HG02870 (cell line): ENCODE results near the gene MICAL1.

Experiments
- ATAC-seq: cut with Tn5 transposase; IDR thresholded peaks from one replicate; pipeline ENCODE4 v1.9.1; 2021; ENCODE audit warnings: mild to moderate bottlenecking, moderate library complexity; ENCODE audit not compliant: unreplicated experiment

The MICAL1 gene

GRCh38 chr6:109440331-109441068 lies 15.1 kb downstream of the MICAL1 start, which contains the start of the genes PPIL6 and SMPD2:
PPIL6 (minus strand) TSS chr6:109440628; CDS start chr6:109440590, 38 bp downstream.
SMPD2 (plus strand) TSS chr6:109440724; CDS start chr6:109441122, 398 bp downstream.
- peak; percentile 85 for ATAC-seq

- ATAC-seq, result no peak
These were observed 19.5 kb downstream of the MICAL1 start for GRCh38 chr6:109436041-109436440.

GRCh38 chr6:109434456-109434855 lies 21.1 kb downstream of the MICAL1 start:
- ATAC-seq, result no peak

GRCh38 chr6:109429496-109429895 lies 26.1 kb downstream of the MICAL1 start:
- no peak for ATAC-seq

- no peak for ATAC-seq
These were observed 26.6 kb downstream of the MICAL1 start for GRCh38 chr6:109428889-109429477.

GRCh38 chr6:109424946-109425345 lies 30.6 kb downstream of the MICAL1 start:
- ATAC-seq, result no peak

GRCh38 chr6:109421184-109421583 lies 34.4 kb downstream of the MICAL1 start:
- ATAC-seq, result no peak

- no peak for ATAC-seq
These were observed 34.8 kb downstream of the MICAL1 start for GRCh38 chr6:109420751-109421150.

GRCh38 chr6:109417646-109418045 lies 37.9 kb downstream of the MICAL1 start:
- no peak for ATAC-seq

- ATAC-seq, result no peak
These were observed 44.5 kb downstream of the MICAL1 start for GRCh38 chr6:109411034-109411433.

GRCh38 chr6:109406196-109406595 lies 49.4 kb downstream of the MICAL1 start:
- no peak for ATAC-seq

- ATAC-seq, result no peak
These were observed 58.6 kb downstream of the MICAL1 start for GRCh38 chr6:109397020-109397419.

GRCh38 chr6:109396046-109396718 lies 59.4 kb downstream of the MICAL1 start:
- peak; percentile 63 for ATAC-seq
